Activated CD4-positive, alpha-beta T cell treated with anti-CD3 and anti-CD28 coated beads, Interleukin-2, amount 10 ng/mL, durations not matched to agents 7 days and 5 days (primary cell): ENCODE measurements around the gene INPP5J. TPM values are rescaled to one million over a fixed set of nuclear protein-coding genes. Genes with fewer than 3 reads are reported as not detected.
"Not testable (repeated sequence)": the region's sequence is repeated elsewhere in the genome, so short reads cannot be mapped to it uniquely, and the experiment has no call there.

Experiments
- CTCF ChIA-PET: fragments of 350-600 bp; sonication (Branson Sonifier 250); formaldehyde crosslinking; loops from one replicate; lab custom pipeline; 2021; ENCODE audit warnings: antibody characterized with exemption; lab: Charles Lee
- POLR2A ChIA-PET: fragments of 350-600 bp; sonication (Branson Sonifier 250); formaldehyde crosslinking; loops from one replicate; lab custom pipeline; 2021; ENCODE audit warnings: antibody characterized with exemption; lab: Charles Lee
- DNase-seq: peaks from one replicate; pipeline ENCODE4 v3.0.0-alpha.2; 2020
- H3K27ac Mint-ChIP-seq: one replicate; pipeline ENCODE4 v1.8.0; 2021; ENCODE audit warnings: mild to moderate bottlenecking, moderate library complexity, mixed read lengths
- H3K27me3 Mint-ChIP-seq: one replicate; pipeline ENCODE4 v1.8.0; 2021; ENCODE audit warnings: mixed read lengths
- H3K36me3 Mint-ChIP-seq: one replicate; pipeline ENCODE4 v1.8.0; 2021; ENCODE audit warnings: low read depth, mixed read lengths
- H3K4me1 Mint-ChIP-seq: one replicate; pipeline ENCODE4 v1.8.0; 2021; ENCODE audit warnings: mixed read lengths
- H3K4me3 Mint-ChIP-seq: one replicate; pipeline ENCODE4 v1.8.0; 2021; ENCODE audit warnings: mild to moderate bottlenecking, moderate library complexity, mixed read lengths
- H3K9me3 Mint-ChIP-seq: one replicate; pipeline ENCODE4 v1.8.0; 2021; ENCODE audit warnings: mixed read lengths
- total RNA-seq, 2 experiments: library from RNA; stranded (reverse); gene quantifications; one replicate each; pipeline ENCODE4 v1.2.3, GENCODE V29; 2021

Gene INPP5J, protein sequence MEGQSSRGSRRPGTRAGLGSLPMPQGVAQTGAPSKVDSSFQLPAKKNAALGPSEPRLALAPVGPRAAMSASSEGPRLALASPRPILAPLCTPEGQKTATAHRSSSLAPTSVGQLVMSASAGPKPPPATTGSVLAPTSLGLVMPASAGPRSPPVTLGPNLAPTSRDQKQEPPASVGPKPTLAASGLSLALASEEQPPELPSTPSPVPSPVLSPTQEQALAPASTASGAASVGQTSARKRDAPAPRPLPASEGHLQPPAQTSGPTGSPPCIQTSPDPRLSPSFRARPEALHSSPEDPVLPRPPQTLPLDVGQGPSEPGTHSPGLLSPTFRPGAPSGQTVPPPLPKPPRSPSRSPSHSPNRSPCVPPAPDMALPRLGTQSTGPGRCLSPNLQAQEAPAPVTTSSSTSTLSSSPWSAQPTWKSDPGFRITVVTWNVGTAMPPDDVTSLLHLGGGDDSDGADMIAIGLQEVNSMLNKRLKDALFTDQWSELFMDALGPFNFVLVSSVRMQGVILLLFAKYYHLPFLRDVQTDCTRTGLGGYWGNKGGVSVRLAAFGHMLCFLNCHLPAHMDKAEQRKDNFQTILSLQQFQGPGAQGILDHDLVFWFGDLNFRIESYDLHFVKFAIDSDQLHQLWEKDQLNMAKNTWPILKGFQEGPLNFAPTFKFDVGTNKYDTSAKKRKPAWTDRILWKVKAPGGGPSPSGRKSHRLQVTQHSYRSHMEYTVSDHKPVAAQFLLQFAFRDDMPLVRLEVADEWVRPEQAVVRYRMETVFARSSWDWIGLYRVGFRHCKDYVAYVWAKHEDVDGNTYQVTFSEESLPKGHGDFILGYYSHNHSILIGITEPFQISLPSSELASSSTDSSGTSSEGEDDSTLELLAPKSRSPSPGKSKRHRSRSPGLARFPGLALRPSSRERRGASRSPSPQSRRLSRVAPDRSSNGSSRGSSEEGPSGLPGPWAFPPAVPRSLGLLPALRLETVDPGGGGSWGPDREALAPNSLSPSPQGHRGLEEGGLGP
- not detected for total RNA-seq

DNA sequence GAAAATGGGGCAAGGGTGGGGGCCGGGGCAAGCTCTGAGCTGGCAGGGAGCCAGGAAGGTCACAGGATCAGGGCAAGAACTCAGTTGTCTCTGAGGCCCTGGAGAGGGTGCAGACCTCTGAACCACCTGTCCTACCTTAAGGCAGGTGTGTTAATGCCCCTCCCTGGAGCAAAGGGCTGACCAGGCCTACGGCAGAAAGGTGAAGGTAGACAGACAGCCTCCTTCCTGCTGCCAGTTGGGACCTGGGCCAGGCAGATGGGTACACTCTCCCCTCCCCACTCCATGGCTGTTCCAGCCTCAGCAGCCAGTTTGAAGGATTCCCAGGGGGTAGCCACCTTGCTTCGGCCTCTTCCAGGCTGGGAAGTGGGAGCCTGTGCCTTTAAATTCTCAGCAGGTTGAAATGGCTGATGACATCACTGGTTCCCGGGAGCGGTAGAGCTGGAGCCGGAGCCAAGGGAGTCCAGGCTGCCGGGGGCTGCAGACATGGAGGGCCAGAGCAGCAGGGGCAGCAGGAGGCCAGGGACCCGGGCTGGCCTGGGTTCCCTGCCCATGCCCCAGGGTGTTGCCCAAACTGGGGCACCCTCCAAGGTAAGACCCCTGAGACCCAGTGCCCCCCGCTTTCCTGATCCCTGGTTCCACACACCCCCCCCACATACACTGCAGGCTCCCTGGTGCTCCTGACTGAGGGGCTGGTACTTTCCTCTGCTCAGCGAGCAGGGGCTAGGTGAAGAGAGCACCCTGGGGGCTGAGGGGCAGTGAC, at the start of gene INPP5J:
INPP5J (plus strand) TSS at position 435 of the 760 bp plus-strand sequence; CDS start at position 484, 49 bp downstream.
- H3K4me3 Mint-ChIP-seq: no peak within 1 kb of the TSS

DNA sequence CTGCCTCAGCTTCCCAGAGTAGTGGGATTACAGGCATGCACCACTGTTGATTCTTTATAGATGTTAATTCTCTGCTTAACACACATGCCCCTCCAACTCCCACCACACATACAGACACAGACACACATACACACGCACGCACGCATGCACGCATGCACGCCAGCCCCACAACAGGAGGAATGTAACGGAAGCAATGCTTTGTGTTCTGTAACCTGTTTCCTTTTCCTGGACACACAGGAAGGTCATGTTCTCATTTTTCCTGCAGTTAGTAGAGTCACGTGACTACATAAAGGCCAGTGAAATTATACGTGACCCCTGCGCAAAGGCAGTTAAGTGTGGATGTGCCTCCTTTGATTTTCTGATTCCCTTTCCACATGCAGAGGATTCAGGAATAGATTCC, 49.6 kb upstream of the INPP5J start:
- CTCF ChIA-PET: interaction anchor here (0.6 kb wide), 1 partner anchor 333 kb away, joined by 5 read pairs; no protein-coding TSS in a partner anchor
- H3K36me3 Mint-ChIP-seq, DNase-seq, H3K27me3 Mint-ChIP-seq, H3K9me3 Mint-ChIP-seq, H3K4me3 Mint-ChIP-seq, H3K27ac Mint-ChIP-seq, POLR2A ChIA-PET, H3K4me1 Mint-ChIP-seq: not testable (repeated sequence)

More for the DNA sequence above, at the start of gene INPP5J:
- POLR2A ChIA-PET: no interaction called here
- Mint-ChIP-seq H3K27ac (no peak within 1 kb of the TSS), H3K27me3 (no peaks in the 10 kb centered on the region), H3K36me3 (no peaks in the 10 kb centered on the region), H3K9me3 (no peaks in the 10 kb centered on the region), H3K4me1 (no peaks in the 10 kb centered on the region)
- DNase-seq: no peak
- CTCF ChIA-PET: interaction anchor here (0.5 to 1.6 kb wide), 2 partner anchors 13 to 185 kb away, joined by 3 read pairs; no protein-coding TSS in a partner anchor

DNA sequence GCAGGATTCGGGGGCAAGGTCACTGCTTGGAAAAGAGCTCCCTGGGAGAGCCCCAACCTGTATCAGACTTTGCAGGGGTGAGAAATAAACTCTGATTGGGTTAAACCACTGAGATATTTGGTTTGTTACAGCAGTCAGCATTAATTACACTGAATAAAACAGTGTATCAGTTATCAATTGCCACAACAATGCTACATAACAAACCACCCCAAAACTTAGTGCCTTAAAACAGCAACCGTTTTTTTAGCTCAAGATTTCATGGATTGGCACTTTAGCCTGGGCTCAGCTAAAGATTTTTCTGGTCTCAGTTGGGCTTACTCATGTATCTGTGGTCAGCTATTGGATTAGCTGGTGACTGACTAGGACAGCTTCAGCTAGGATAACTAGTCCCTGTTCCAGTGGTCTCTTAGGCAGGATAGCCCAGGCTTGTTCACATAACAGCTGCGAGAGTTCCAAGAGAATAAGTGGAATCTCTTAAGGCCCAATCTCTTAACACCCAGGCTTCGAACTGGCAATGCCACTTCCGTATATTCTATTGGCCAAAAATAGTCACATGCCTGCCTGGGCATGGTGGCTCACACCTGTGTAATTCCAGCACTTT, 49.1 kb upstream of the INPP5J start:
- H3K4me3 Mint-ChIP-seq, DNase-seq, H3K27ac Mint-ChIP-seq, H3K27me3 Mint-ChIP-seq, H3K36me3 Mint-ChIP-seq, POLR2A ChIA-PET, H3K4me1 Mint-ChIP-seq, H3K9me3 Mint-ChIP-seq: not testable (repeated sequence)
- CTCF ChIA-PET: interaction anchor here (0.6 kb wide), 1 partner anchor 333 kb away, joined by 5 read pairs; no protein-coding TSS in a partner anchor

DNA sequence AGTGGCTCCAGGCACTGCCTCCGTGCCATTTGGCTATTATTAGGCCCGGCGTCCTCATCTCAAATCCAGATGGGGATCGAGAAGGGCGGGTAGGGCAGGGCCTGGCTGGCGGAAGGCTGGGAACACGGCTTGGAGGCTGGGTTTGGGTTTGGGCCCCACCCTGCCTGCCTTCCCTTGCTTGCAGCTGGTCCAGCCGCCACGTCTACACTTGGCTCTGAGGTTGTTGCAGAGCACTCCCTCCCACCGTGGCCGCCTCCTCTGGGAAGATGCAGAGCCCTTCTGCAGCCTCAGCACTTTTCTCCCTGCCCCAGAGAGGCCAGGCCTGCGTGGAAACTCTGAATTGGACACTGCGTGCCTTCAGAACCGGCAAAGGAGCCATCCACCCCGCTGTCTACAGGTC, 46.8 kb upstream of the INPP5J start:
- Mint-ChIP-seq H3K27ac (no peak overlapping the region), H3K27me3 (no peaks in the 10 kb centered on the region), H3K9me3 (no peaks in the 10 kb centered on the region), H3K4me1 (peaks cover 4% of the 10 kb centered on the region), H3K4me3 (no peak overlapping the region), H3K36me3 (no peaks in the 10 kb centered on the region)
- ChIA-PET POLR2A (no interaction called here), CTCF (no interaction called here)
- no peak for DNase-seq

DNA sequence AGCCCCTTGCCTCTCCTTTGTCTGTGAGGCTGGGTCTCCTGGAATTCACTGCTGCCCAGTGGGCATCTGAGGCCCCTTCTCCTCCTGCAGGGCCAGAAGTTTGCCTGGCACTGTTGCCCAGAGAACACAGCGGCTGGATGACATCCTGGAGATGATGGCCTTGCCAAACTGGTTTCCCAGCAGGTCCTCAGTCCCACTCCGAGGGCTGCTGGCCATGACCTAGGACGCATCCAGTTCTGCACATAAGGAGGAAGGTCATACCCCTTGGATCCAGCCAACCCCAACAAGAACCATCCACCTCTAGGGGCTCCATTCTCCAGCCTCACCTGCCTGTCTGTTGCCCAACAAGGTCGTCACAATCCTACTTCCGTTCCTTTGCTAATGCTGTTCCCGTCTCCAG, 45.1 kb upstream of the INPP5J start:
- ChIA-PET CTCF (interaction anchor here (0.6 kb wide), 1 partner anchor 1819 kb away, joined by 4 read pairs; no protein-coding TSS in a partner anchor), POLR2A (no interaction called here)
- Mint-ChIP-seq H3K4me1 (peaks cover 17% of the 10 kb centered on the region), H3K27me3 (no peaks in the 10 kb centered on the region), H3K4me3 (no peak overlapping the region), H3K36me3 (no peaks in the 10 kb centered on the region), H3K9me3 (no peaks in the 10 kb centered on the region), H3K27ac (no peak overlapping the region)
- DNase-seq: no peak

DNA sequence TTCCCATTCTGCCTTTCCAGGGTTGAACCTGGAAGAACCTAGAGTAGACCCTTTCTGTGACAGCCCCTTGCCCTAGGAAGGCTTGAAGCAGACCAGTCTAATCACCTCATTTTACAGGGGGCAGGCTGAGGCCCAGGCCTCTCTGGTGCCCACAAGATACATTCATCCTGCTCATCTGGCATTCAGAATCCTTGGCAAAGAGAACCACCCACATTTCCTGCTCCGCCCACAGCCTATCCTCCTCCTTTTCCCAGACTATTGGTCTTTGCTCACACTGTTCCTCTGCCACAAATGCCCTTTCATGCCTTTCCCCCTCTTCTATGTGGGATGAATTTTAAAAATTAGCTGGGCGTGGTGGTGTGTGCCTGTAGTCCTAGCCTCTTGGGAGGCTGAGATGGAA, 44.4 kb upstream of the INPP5J start:
- peaks cover 24% of the 10 kb centered on the region for H3K4me1 Mint-ChIP-seq
- H3K27me3 Mint-ChIP-seq, H3K27ac Mint-ChIP-seq, H3K4me3 Mint-ChIP-seq, H3K9me3 Mint-ChIP-seq, H3K36me3 Mint-ChIP-seq, POLR2A ChIA-PET, DNase-seq: not testable (repeated sequence)
- CTCF ChIA-PET: interaction anchor here (1.7 kb wide), 1 partner anchor 14 kb away, joined by 5 read pairs; no protein-coding TSS in a partner anchor

DNA sequence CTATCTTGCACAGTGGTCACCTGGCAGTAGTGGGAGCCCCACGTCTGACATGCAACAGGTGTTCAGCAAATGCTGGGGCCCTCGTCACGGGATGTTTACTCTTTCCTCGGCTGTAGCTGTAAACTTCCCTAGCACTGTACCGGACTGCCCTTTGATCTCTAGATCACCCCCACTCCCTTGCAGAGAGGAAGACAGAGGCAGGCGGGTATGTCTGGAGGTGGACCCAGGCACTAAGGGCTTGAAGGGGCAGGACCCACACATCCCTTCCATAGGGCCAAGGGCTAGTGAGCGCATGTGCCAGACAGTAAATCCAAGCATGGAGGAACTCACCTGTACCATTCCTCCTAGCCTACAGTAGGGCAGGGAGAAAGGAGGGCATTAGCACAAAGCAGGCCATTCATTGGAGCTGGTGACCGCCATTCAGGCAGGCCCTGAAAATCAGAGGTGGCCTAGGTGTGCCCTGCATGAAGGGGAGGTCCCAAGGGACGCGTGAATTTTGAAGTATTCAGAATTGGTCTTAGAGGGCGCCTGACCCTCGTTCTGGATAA, 43.6 kb upstream of the INPP5J start:
- CTCF ChIA-PET: interaction anchor here (1.7 kb wide), 1 partner anchor 15 kb away, joined by 5 read pairs; no protein-coding TSS in a partner anchor

DNA sequence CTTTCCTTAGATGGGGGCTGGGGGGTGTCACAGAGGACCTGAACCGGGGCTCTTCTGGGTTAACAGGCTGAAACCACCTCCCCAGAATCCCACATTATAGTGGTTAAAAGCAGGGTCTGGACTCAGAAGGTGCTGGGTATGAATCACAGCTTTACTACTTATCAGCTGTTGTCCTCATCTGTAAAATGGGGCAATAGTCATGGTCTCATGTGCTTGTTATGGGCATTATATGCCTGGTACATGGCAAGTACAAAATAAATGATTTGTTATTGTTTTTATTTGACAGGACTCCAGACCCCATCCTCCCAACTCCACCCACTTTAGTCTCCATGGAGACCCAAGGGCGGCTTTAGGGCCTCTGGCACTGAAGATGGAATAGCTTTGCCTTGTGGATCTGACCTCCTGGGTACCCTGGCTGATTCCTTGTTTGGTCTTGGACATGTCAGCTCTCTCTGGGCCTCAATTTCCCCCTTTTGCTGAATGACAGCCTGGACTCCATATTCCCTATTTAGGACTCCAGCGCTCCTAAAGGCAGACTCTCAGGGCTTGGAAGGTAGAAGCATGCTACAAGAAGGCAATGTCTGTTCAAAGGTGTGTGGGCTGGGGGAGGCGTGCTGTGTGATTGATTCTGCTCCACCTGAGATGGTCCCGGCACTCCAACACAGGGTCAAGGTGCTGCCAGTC, 42.5 kb upstream of the INPP5J start:
- H3K4me1 Mint-ChIP-seq: peaks cover 35% of the 10 kb centered on the region
- no peaks in the 10 kb centered on the region for H3K27me3 Mint-ChIP-seq
- DNase-seq: no peak
- H3K36me3 Mint-ChIP-seq: no peaks in the 10 kb centered on the region
- CTCF ChIA-PET: interaction anchor here (0.6 to 1.0 kb wide), 4 partner anchors 27 to 444 kb away, joined by 3 read pairs; partner anchors contain the start of gene SELENOM
- H3K4me3 Mint-ChIP-seq: peak overlapping the region; percentile 86
- H3K27ac Mint-ChIP-seq: peak overlapping the region; percentile 86
- no peaks in the 10 kb centered on the region for H3K9me3 Mint-ChIP-seq
- POLR2A ChIA-PET: no interaction called here

More for the DNA sequence above, 43.6 kb upstream of the INPP5J start:
- H3K4me3 Mint-ChIP-seq: no peak overlapping the region
- no peak overlapping the region for H3K27ac Mint-ChIP-seq
- POLR2A ChIA-PET: no interaction called here
- no peaks in the 10 kb centered on the region for H3K36me3 Mint-ChIP-seq
- H3K4me1 Mint-ChIP-seq: peaks cover 32% of the 10 kb centered on the region
- no peaks in the 10 kb centered on the region for H3K9me3 Mint-ChIP-seq
- no peaks in the 10 kb centered on the region for H3K27me3 Mint-ChIP-seq
- DNase-seq: no peak

DNA sequence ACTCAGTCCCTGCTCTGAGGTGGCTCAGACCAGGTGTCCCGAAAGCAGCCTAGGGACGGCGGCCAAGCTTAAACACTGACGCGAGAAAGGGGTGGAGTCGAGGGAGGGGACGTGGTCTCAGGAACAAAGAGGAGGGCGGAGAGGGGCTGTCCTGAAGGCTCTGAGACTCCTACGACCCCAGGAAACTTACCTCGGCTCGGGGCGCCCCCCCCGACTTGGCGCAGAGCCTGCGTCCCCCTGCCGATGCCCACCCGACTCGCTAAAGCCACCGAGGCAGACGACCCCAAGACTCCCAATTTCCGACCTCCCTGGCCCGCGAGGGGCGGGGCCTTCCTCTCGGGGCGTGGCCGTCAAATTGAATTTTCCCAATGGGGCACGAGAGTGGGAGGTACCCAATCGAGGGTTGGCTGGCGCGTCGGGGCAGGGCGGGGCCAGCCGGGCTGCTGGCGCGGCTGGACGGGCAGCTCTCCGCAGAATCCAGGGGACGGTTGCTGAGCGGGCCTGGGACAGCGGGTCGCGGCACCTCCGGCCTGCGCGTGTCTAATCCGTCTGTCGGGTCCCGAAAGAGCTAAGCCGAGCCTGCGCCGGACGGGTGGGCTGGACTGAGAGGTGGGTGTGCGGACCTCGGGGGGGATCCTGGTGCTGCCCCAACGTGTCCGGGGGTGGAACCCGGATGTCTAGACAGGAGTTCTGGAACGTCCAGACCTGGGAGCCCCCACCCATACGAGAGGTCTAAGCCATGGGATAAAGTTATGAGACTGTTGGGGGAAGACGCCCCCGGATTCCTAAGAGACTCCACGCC, 41.7 kb upstream of the INPP5J start, which contains the start of gene SMTN:
SMTN (plus strand) TSS at position 471 of the 802 bp plus-strand sequence. CDS start 1,941 bp downstream, outside the sequence.
- Mint-ChIP-seq H3K36me3 (no peaks in the 10 kb centered on the region), H3K9me3 (no peaks in the 10 kb centered on the region), H3K4me3 (peak within 1 kb of the TSS; percentile 86), H3K27me3 (no peaks in the 10 kb centered on the region), H3K4me1 (peaks cover 35% of the 10 kb centered on the region), H3K27ac (peak within 1 kb of the TSS; percentile 86)
- peak; percentile 91 for DNase-seq
- ChIA-PET CTCF (interaction anchor here (0.6 to 1.0 kb wide), 4 partner anchors 27 to 445 kb away, joined by 3 read pairs; partner anchors contain the start of gene SELENOM), POLR2A (no interaction called here)

DNA sequence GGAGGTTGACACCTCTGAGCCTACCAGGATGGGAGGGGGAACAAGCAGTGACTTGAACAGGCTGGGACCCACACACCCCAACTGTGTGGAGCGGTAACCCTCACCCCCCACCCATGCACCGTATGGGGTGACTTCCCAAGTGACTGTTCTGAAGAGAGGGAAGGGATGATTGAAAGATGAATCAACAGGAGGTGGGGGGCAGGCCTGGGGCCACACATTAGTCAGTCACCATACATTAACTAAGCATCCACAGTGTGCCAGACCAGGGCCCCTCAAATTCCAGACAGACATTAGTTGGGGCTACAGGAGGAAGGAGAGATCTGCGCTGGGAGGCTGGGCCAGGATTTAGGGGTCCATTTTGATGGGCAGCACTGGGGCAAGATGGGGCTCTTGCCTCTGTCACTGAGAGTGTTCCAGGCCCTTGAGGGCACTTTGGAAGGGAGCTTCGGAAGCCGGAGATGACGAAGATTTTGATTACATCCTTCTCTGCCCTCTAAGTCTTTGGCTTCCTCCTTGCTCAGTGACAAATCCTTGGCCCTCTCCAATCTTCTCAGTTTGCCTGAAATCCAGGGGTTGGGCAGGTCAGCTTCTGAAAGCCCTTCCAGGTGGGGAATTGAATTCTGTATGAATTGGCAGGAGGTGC, 40.7 kb upstream of the INPP5J start:
- ChIA-PET CTCF (interaction anchor here (1.3 to 1.9 kb wide), 4 partner anchors 12 to 163 kb away, joined by 3 to 6 read pairs (median 4); partner anchors contain the start of genes MORC2, SELENOM and TUG1), POLR2A (interaction anchor here (0.6 kb wide), 1 partner anchor 201 kb away, joined by 3 read pairs; no protein-coding TSS in a partner anchor)
- H3K4me1 Mint-ChIP-seq: peaks cover 35% of the 10 kb centered on the region
- no peaks in the 10 kb centered on the region for H3K9me3 Mint-ChIP-seq
- H3K27me3 Mint-ChIP-seq: no peaks in the 10 kb centered on the region
- H3K4me3 Mint-ChIP-seq: peak overlapping the region; percentile 86
- H3K36me3 Mint-ChIP-seq: no peaks in the 10 kb centered on the region
- H3K27ac Mint-ChIP-seq: peak overlapping the region; percentile 76
- no peak for DNase-seq
